ENCODE measurements around the gene CWC22. TPM values are rescaled to one million over a fixed set of nuclear protein-coding genes. Genes with fewer than 3 reads are reported as not detected.
"Not testable (repeated sequence)": the region's sequence is repeated elsewhere in the genome, so short reads cannot be mapped to it uniquely, and the experiment has no call there.

CWC22 gene
- total RNA-seq (10 to 100 TPM; 20.5 to 29.9 (median 26.7) TPM), polyA plus RNA-seq (10 to 100 TPM in 2 of 3 donors, 1 to 10 TPM in 1; 7.2 to 11.1 (median 10.2) TPM)

DNA sequence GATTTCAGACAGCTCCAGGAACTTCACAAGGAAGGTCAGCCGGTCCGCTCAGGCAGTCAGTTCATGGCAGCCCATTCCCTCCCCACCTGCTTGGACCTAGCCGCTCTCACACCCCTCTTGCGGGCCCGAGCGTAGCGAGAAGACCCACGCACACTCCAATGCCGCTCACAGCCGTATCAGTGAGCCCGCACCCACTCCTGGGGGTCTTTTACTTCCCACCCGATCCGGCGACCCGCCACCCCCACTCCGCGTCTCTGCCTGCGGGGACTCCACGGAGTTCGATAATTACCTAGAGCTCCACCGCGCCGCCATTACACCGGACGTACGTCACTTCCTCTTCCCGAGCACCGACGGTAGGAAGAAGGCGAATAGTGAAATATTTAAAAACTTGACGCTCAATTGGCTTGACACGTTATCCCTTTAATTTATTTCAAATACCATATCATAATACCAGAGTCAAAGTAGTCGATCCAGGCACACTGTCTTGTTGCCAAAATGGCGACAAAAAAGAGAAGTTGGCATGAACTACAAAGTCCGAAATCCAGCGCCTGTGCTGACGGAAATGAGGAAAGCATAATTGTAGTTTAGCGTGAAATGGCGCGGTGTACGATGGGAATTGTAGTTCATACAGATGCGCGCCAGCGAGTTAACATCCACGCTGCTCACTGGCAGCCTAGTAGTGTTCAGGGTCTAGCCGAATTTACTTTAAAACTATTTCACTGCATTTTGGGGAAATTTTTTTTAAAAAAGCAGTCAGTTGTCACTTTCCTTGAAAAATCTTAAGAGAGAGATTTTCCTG lies at the start of gene CWC22:
Gene CWC22 (minus strand): TSS at position 517 of the 799 bp plus-strand sequence. CDS start 13,956 bp downstream, outside the sequence.
- WGBS, 2 donors, result 0% methylated on average over 46 of the region's 46 CpGs
- peaks cover 0 to 18% (median 17%) of the 10 kb centered on the region in 4 donors for H3K4me1 ChIP-seq

DNA sequence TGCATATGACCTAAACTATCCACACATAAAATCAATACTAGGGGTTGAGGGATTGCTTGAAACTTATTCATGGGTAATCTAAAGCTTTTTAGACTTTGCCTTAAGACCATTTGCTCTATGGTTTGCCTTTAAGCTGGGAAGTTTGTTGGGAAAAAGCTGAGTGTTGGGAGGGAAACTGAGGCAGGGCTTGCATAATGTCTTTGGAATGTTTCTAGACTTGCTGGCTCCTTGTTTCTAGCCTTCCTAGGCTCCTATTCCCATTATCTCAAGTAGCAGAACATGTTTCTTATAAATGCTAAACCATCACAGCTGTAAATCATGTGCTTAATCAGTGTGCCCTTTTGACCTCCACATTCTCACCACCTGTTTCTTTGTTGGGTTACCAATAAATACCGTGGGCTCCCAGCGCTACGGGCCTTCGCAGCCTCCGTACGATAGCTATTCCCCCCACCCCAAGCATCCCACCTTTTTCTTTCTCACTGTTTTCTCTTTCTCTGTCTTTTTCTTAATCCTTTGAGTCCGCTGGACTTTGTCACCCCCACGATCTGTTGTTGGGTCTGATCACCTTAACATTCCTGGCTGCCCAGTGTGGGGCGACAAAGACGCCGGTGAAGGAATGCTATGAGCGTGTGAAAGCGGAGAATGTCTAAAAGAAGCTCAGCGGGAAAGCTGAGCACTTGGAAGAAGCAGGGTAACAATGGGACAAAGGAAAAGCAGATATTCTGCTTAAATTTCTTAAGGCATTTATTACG lies 49.4 kb upstream of the CWC22 start:
- no peak for DNase-seq
- H3K9me3 ChIP-seq, result no peaks in the 10 kb centered on the region
- 65 to 70% methylated on average over 15 of the region's 15 CpGs for WGBS, 2 donors
- intact Hi-C loops (cut with DNase I), result no loop called here
- TF ChIP-seq, protein P1, sequence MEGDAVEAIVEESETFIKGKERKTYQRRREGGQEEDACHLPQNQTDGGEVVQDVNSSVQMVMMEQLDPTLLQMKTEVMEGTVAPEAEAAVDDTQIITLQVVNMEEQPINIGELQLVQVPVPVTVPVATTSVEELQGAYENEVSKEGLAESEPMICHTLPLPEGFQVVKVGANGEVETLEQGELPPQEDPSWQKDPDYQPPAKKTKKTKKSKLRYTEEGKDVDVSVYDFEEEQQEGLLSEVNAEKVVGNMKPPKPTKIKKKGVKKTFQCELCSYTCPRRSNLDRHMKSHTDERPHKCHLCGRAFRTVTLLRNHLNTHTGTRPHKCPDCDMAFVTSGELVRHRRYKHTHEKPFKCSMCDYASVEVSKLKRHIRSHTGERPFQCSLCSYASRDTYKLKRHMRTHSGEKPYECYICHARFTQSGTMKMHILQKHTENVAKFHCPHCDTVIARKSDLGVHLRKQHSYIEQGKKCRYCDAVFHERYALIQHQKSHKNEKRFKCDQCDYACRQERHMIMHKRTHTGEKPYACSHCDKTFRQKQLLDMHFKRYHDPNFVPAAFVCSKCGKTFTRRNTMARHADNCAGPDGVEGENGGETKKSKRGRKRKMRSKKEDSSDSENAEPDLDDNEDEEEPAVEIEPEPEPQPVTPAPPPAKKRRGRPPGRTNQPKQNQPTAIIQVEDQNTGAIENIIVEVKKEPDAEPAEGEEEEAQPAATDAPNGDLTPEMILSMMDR (IDR thresholded peaks at IDR 0.05), result no peak
- TF ChIP-seq POLR2A (IDR thresholded peaks at IDR 0.05) (no peak), EP300 (IDR thresholded peaks at IDR 0.05) (no peak), POLR2AphosphoS5 (IDR thresholded peaks at IDR 0.05) (no peak)
- H3K27me3 ChIP-seq, result no peaks in the 10 kb centered on the region
- no peaks in the 10 kb centered on the region for H3K36me3 ChIP-seq
- no peaks in the 10 kb centered on the region for H3K4me1 ChIP-seq
- H3K4me3 ChIP-seq, result no peak overlapping the region
- no peak overlapping the region for H3K27ac ChIP-seq

More for the DNA sequence above, at the start of gene CWC22:
- intact Hi-C loops (cut with DNase I), result loop anchor here (5.0 kb wide), 1 partner anchor 1885 kb away; the partner anchor contains the start of gene ITPRID2
- Histone ChIP-seq H3K36me3 (no peaks in the 10 kb centered on the region), H3K4me3 (peak within 1 kb of the TSS; percentile 80 to 95 (median 88)), H3K27me3 (no peaks in the 10 kb centered on the region), H3K27ac (peak within 1 kb of the TSS; percentile 89 to 92 (median 90)), H3K9me3 (no peaks in the 10 kb centered on the region)
- TF ChIP-seq EP300 (IDR thresholded peaks at IDR 0.05) (no peak), POLR2AphosphoS5 (IDR thresholded peaks at IDR 0.05) (peak; percentile 48 to 69 (median 65)), POLR2A (IDR thresholded peaks at IDR 0.05) (no peak)
- TF ChIP-seq, protein P1 (IDR thresholded peaks at IDR 0.05), result no peak
- DNase-seq, result peak; percentile 95

DNA sequence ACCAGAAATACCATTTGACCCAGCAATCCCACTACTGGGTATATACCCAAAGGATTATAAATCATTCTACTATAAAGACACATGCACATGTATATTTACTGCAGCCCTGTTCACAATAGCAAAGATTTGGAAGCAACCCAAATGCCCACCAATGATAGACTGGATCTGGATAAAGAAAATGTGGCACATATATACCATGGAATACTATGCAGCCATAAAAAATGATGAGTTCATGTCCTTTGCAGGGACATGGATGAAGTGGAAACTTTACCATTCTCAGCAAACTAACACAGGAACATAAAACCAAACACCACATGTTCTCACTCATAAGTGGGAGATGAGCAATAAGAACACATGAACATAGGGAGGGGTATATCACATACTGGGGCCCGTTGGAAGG lies 47.5 kb upstream of the CWC22 start:
- H3K4me1 ChIP-seq; H3K4me3 ChIP-seq; H3K36me3 ChIP-seq; H3K27me3 ChIP-seq; H3K27ac ChIP-seq; H3K9me3 ChIP-seq; intact Hi-C loops (cut with DNase I); DNase-seq: not testable (repeated sequence)
- WGBS, 2 donors, result 25 to 79% methylated on average over 1 of the region's 1 CpG

DNA sequence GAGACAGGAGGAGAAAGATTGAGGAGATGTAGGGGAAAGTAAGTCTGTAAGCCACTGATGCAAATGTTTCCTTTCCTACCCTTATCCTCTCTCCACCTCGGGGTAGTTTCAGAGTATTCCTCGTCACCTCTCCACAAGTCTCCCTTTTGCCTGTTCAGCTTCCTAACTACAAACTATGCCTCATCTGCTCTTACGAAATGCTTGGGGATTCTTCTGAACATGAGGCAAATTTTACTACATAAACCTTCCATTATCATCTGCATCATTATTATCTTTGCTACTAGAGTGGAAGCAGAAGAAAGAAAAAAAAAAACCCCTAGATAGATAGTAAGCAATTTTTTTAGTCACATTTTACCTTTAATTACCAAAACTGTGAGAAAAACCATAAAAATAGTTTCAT lies 43.1 kb upstream of the CWC22 start:
- Histone ChIP-seq H3K27ac (no peak overlapping the region), H3K4me3 (no peak overlapping the region), H3K36me3 (no peaks in the 10 kb centered on the region), H3K4me1 (no peaks in the 10 kb centered on the region), H3K27me3 (no peaks in the 10 kb centered on the region), H3K9me3 (no peaks in the 10 kb centered on the region)
- no peak for DNase-seq
- intact Hi-C loops (cut with DNase I), result no loop called here
- 79% methylated on average over 3 of the region's 3 CpGs for WGBS, 2 donors
- TF ChIP-seq POLR2AphosphoS5 (IDR thresholded peaks at IDR 0.05) (no peak), POLR2A (IDR thresholded peaks at IDR 0.05) (no peak), EP300 (IDR thresholded peaks at IDR 0.05) (no peak)
- TF ChIP-seq, protein P1 (IDR thresholded peaks at IDR 0.05), result no peak

DNA sequence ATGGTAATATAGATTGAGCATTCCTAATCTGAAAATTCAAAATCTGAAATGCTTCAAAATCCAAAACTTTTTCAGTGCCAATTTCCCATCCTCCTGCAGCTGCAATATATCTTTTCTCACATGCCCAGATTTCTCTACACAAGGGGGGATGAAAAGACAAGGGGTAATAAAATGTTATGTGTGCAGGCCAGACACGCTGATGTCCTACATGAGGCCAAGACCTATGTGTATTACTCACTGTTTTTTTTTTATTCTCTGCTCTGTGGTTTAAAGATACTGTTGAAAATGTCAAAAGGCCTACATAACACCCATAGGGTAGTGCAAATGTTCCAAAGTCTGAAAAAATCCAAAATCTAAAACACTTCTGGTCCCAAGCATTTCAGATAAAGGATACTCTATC lies 41.2 kb upstream of the CWC22 start:
- no peak for DNase-seq
- Histone ChIP-seq H3K27me3 (no peaks in the 10 kb centered on the region), H3K4me1 (no peaks in the 10 kb centered on the region), H3K36me3 (no peaks in the 10 kb centered on the region), H3K9me3 (no peaks in the 10 kb centered on the region), H3K27ac (no peak overlapping the region), H3K4me3 (no peak overlapping the region)
- 86 to 88% methylated on average over 1 of the region's 1 CpG for WGBS, 2 donors
- no peak for TF ChIP-seq EP300 (IDR thresholded peaks at IDR 0.05)
- TF ChIP-seq, protein P1 (IDR thresholded peaks at IDR 0.05), result no peak
- intact Hi-C loops (cut with DNase I), result no loop called here
